KMS-11 (cell line): ENCODE measurements around the gene CARD6.
"Not testable (repeated sequence)": the region's sequence is repeated elsewhere in the genome, so short reads cannot be mapped to it uniquely, and the experiment has no call there.

Source experiments
- H2AFZ ChIP-seq: fragments of 200-600 bp; sonication (generic); 2 replicates; pipeline ENCODE4 v1.6.1; 2016; ENCODE audit warnings: antibody characterized with exemption, mixed run types, low read depth
- H3K27ac ChIP-seq: fragments of 200-600 bp; sonication (generic); 2 replicates; pipeline ENCODE4 v1.6.1; 2016; ENCODE audit warnings: mild to moderate bottlenecking, mixed run types
- H3K27me3 ChIP-seq: fragments of 200-600 bp; sonication (generic); 2 replicates; pipeline ENCODE4 v1.6.1; 2017; ENCODE audit warnings: mild to moderate bottlenecking, low read depth, mixed run types, moderate library complexity; ENCODE audit not compliant: insufficient read depth
- H3K36me3 ChIP-seq: fragments of 200-600 bp; sonication (generic); 2 replicates; pipeline ENCODE4 v1.6.1; 2017; ENCODE audit warnings: mild to moderate bottlenecking, mixed run types; ENCODE audit not compliant: insufficient read depth
- H3K4me1 ChIP-seq: fragments of 200-600 bp; sonication (generic); 2 replicates; pipeline ENCODE4 v1.6.1; 2016; ENCODE audit warnings: mild to moderate bottlenecking, low read depth, mixed run types; ENCODE audit not compliant: poor library complexity, severe bottlenecking
- H3K4me2 ChIP-seq: fragments of 200-600 bp; sonication (generic); 2 replicates; pipeline ENCODE4 v1.7.0; 2016; ENCODE audit warnings: mild to moderate bottlenecking, mixed run types
- H3K4me3 ChIP-seq: fragments of 200-600 bp; sonication (generic); IDR thresholded peaks from 2 replicates; pipeline ENCODE4 v1.6.1; 2017; ENCODE audit warnings: low read depth, low read length, mixed read lengths; ENCODE audit not compliant: insufficient read depth
- H3K79me2 ChIP-seq: fragments of 200-600 bp; sonication (generic); 2 replicates; pipeline ENCODE4 v1.6.1; 2016; ENCODE audit warnings: low read depth, mixed run types; ENCODE audit not compliant: insufficient read depth
- H3K9ac ChIP-seq: fragments of 200-600 bp; sonication (generic); 2 replicates; pipeline ENCODE4 v1.6.1; 2016; ENCODE audit warnings: mild to moderate bottlenecking, mixed run types
- H4K20me1 ChIP-seq: fragments of 200-600 bp; sonication (generic); 2 replicates; pipeline ENCODE4 v1.6.1; 2016; ENCODE audit warnings: mild to moderate bottlenecking, mixed run types; ENCODE audit not compliant: insufficient read depth
- TF ChIP-seq, protein P1 (sequence below): fragments of 200-600 bp; sonication (generic); conservative IDR thresholded peaks from 2 replicates; pipeline ENCODE4 v1.6.1; 2017; ENCODE audit warnings: low read depth, mild to moderate bottlenecking, antibody characterized with exemption, low read length, moderate library complexity, mixed read lengths

CARD6 gene

GRCh38 chr5:40823459-40823858, 17.7 kb upstream of the CARD6 start:
- Histone ChIP-seq H3K9ac (no peak overlapping the region), H3K27ac (no peak overlapping the region), H3K4me1 (no peaks in the 10 kb centered on the region), H2AFZ (no peak overlapping the region), H3K4me3 (no peak overlapping the region), H3K4me2 (no peak overlapping the region), H4K20me1 (0 out of 2 replicates have a peak, but pooled peaks cover 4% of the 10 kb centered on the region), H3K36me3 (no peaks in the 10 kb centered on the region), H3K27me3 (no peaks in the 10 kb centered on the region), H3K79me2 (no peaks in the 10 kb centered on the region)
- TF ChIP-seq, protein P1, sequence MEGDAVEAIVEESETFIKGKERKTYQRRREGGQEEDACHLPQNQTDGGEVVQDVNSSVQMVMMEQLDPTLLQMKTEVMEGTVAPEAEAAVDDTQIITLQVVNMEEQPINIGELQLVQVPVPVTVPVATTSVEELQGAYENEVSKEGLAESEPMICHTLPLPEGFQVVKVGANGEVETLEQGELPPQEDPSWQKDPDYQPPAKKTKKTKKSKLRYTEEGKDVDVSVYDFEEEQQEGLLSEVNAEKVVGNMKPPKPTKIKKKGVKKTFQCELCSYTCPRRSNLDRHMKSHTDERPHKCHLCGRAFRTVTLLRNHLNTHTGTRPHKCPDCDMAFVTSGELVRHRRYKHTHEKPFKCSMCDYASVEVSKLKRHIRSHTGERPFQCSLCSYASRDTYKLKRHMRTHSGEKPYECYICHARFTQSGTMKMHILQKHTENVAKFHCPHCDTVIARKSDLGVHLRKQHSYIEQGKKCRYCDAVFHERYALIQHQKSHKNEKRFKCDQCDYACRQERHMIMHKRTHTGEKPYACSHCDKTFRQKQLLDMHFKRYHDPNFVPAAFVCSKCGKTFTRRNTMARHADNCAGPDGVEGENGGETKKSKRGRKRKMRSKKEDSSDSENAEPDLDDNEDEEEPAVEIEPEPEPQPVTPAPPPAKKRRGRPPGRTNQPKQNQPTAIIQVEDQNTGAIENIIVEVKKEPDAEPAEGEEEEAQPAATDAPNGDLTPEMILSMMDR = no peak

GRCh38 chr5:40825461-40826043, 15.6 kb upstream of the CARD6 start:
- peaks cover 18% of the 10 kb centered on the region; the same call in 1 of the 2 replicates for H4K20me1 ChIP-seq
- not testable (repeated sequence) for H3K27ac ChIP-seq, H3K79me2 ChIP-seq, H3K4me2 ChIP-seq, H3K9ac ChIP-seq, H2AFZ ChIP-seq, H3K27me3 ChIP-seq, H3K4me1 ChIP-seq, H3K36me3 ChIP-seq, H3K4me3 ChIP-seq

GRCh38 chr5:40826489-40827187, 14.5 kb upstream of the CARD6 start:
- Histone ChIP-seq H2AFZ (no peak overlapping the region), H3K4me2 (no peak overlapping the region), H3K27me3 (no peaks in the 10 kb centered on the region), H3K4me1 (peaks cover 12% of the 10 kb centered on the region), H3K9ac (no peak overlapping the region), H3K36me3 (peaks cover 14% of the 10 kb centered on the region; the same call in 1 of the 2 replicates), H3K27ac (no peak overlapping the region), H3K79me2 (peaks cover 7% of the 10 kb centered on the region; the same call in 1 of the 2 replicates), H4K20me1 (peaks cover 22% of the 10 kb centered on the region; the same call in 1 of the 2 replicates), H3K4me3 (no peak overlapping the region)
- TF ChIP-seq, protein P1 = no peak

DNA sequence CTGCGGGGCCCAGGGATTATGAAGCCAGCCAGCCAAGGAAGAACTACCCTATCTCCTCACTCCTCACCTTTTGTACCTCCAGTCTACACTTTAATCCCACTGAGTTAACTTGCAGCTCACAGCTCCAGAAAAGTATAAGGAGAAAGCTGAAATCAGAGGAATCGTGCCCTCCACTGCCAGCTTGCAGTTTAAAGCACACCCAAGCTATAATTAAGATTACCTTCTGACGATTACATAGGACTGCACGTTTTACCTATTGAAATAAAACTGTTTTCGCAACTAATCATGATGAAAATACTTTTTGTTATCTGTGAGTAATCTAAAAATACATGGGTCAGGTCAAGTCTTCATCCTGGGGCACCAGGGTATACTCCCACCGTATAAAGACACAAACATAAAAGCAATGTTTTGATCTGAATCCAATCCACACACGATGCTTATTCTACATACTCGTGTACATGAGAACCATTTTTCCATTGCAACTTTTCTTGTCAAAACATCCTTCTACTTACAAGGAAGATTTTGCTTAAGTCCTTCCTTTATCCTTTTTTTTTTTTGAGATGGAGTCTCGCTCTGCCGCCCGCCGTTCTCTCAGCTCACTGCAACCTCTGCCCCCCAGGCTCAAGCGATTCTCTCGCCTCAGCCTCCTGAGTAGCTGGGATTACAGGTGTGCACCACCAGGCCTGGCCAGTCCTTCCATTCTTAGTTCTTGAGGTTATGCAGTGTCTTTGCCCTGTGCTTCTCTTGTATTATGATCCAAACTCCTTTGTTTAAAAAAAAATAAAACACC, 13.8 kb upstream of the CARD6 start:
- TF ChIP-seq, protein P1 = no peak
- no peak overlapping the region for H3K4me3 ChIP-seq
- H3K79me2 ChIP-seq = peaks cover 15% of the 10 kb centered on the region
- no peak overlapping the region for H3K9ac ChIP-seq
- H3K4me2 ChIP-seq = no peak overlapping the region
- no peaks in the 10 kb centered on the region for H3K27me3 ChIP-seq
- H2AFZ ChIP-seq = no peak overlapping the region
- no peak overlapping the region for H3K27ac ChIP-seq
- H4K20me1 ChIP-seq = peaks cover 26% of the 10 kb centered on the region
- peaks cover 20% of the 10 kb centered on the region for H3K4me1 ChIP-seq
- H3K36me3 ChIP-seq = peaks cover 18% of the 10 kb centered on the region
